ENCODE measurements around the gene PACRG.
"Not testable (repeated sequence)": the region's sequence is repeated elsewhere in the genome, so short reads cannot be mapped to it uniquely, and the experiment has no call there.

PACRG gene

DNA sequence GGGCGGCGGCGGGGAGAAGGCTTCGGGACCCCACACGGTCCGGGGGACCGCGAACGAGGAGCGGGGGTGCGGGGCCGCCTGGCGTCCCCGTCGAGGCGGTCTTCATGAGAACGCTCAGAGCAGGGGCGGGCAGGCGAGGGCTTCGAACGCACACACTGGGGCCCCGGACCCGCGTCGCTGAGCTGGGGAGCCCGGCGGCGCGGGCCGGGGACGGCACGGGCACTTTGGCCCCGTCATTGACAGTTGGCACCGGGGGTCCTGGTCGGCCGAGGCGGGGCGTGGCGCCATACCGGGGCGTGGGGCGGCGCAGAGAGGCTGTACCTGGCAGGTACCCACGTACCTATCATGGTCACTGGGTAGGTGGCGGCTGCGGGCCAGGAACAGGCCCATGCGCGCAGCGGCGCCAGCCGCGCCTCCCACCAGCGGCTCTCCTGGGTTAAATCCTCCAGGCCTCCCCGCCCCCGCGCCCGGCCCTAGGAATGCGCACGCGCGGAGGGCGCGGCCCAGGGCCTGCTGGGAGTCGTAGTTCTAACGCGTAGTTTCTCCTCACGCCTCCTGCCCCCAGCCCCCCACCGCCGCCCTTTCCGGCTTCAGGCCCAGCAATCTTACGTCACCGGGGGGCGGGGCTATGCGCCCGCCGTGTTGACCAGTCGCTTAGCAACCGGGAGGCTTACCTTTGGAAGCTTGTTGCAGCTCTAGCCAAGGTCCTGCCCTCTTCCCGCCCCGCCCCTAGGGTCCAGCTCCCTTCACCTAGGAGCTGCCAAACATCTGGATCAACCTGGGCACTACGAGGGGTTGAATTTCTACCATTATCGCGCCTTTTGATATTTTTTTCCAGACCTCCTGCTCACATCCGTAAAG, at the start of gene PACRG, which contains the start of gene PRKN:
TSS of gene PACRG (plus strand) at position 653 of the 861 bp plus-strand sequence.
TSS of gene PRKN (minus strand) at position 445 of the 861 bp plus-strand sequence.
- DNase-seq (ENCODE audit: low spot score) = peak; percentile 99

DNA sequence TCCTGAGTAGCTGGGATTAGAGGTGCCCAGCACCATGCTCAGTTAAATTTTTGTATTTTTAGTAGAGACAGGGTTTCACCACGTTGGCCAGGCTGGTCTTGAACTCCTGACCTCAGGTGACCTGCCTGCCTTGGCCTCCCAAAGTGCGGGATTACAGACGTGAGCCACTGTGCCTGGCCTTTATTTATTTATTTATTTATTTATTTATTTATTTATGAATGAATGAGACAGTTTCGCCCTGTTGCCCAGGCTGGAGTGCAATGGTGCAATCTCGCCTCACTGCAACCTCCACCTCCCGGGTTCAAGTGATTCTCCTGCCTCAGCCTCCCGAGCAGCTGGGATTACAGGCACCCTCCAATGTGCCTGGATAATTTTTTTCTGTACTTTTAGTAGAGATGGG, 48.9 kb upstream of the PACRG start:
- DNase-seq (ENCODE audit: low spot score) = not testable (repeated sequence)

DNA sequence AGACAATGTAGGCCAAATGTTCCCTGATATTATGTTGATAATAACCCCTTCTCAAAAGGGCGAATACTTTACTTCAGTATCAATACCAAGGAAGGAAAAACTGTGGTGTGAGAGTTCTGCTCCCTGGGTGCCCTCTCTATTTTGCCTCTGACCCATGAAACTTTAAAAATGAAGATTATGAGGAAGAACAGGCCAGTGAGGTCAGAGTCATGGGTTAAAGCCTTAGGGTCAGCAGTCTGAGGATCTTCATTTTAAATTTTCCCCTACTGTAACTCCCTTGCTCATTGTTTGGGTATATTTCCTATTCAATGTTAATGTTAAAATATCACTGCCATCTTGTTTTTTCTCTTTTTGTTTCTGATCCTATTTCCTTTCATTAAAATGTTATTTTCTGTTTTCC, 48.1 kb upstream of the PACRG start:
- DNase-seq (ENCODE audit: low spot score) = no peak

DNA sequence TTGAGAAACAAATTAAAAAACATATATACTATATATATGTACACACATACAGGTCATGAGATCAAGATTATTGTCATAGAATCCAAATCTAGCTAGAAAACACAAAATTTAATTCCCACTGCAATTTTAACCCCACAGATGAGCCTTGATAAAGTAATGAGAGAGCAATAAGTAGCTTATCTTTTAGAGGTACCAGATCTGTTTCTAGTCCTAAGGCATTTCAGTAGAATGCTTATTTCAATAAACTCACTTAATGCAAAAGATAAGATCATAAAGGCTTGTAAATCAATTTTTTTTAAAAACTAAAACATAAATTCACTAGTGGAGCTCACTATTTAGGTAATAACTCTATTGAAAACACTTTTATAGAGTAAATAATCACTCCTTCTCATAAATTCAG, 47.4 kb upstream of the PACRG start:
- no peak for DNase-seq (ENCODE audit: low spot score)

DNA sequence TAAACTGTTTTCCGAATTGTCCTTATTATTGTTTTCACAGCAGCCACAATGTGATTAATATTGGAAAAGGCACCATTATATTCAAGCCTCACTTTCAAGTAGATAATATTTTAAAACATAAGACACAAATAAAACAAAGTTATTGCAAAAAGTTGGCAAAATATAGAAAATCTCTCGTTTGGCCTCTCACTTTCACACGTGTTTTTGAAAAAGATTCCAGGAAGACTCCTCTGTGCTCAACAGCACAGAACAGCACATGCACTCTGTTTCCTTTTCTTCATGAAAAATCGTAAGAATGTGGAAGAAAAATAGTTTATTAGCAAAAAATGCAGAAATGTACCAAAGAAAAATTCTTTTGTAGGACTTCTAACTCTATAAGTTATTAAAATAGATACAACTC, 46.9 kb upstream of the PACRG start:
- DNase-seq (ENCODE audit: low spot score) = no peak

DNA sequence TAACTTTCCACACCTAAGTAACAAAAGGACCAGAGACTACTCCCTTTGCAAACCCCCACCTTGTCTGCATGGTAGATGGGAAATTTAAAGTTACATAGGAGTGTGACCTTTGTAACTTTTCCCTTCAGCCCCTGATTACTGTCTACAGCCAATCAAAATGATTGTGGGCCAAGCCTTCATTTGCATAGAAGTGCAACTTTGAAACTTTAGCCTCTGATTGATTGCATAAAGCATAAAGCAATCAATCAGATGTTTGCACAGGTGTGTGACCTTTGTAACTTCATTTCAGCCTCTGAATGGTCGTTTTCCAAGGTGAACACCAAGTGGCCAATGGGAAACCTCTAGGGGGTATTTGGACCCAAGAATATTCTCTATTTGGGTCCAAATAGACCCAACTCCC, 46.3 kb upstream of the PACRG start:
- DNase-seq (ENCODE audit: low spot score) = no peak

DNA sequence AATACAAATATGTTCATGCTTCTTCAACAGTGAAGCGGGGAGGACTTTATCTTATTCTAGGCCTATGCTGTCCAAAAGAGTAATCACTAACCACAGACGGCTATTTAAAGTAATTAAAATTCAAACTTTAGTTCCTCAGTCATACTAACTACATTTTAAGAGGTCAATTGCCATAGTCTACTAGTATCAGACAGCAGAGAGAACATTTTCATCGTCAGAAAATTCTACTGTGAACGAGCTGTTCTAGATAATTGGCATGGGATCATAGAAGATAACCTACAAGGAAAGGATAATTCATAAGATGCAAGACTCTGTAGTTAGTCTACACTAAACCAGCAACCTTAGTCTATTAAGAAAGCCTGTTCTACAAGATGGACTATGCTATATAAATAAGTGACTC, 44.6 kb upstream of the PACRG start:
- DNase-seq (ENCODE audit: low spot score) = no peak

DNA sequence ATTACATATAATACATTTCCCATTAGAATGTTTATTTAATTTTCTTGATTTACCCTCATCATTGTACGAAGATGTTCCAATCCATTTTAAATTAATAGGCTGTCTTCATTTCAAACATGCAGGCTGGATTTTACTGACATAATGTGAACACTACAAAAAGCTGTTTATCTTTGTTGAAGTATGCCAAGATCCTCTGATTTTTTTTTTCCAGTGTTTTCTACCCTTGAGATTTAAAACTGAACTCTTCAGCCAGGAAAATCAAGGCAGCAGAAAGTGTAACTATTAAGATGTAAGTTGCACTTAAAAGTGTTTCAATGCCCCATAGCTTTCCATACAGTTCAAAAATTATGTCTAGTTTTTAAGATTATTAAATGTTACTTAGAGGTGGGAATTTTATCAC, 43.7 kb upstream of the PACRG start:
- DNase-seq (ENCODE audit: low spot score) = no peak

DNA sequence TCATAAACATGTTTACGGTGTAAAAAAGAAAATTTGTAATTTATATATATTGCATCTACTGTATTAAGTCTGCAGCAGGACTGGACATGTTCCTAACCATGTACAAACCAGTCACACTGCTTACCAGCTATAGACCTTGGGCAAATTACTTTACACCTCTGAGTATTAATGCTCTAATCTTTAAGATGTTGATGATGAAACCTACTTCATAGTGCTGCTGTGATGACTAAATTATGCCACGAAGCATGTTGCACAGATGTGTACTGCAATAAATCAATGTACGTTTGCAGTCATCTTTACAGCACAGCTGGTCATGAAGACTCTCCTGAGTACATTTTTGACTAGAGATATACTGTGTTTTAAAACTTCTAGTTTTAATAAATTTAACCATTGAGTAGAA, 42.8 kb upstream of the PACRG start:
- DNase-seq (ENCODE audit: low spot score) = no peak

DNA sequence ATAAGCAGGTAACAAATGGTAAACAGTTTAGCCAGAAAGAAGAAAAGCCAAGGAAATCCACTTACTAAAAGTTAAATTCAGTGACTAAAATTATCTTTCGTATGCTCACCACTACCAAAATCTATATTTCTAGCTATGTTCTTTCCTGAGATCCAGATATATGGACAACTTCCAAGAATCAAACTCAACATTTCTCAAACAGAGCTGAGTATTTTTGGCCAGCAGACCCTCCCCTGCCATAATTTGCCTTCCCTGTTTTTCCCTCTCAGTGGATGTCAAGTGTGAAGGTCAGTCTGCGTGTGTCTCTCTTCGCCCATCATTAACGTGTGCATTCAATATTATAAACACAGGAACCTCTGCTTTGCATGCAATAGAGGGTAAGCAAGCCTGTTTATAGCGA, 42.2 kb upstream of the PACRG start:
- DNase-seq (ENCODE audit: low spot score) = no peak

DNA sequence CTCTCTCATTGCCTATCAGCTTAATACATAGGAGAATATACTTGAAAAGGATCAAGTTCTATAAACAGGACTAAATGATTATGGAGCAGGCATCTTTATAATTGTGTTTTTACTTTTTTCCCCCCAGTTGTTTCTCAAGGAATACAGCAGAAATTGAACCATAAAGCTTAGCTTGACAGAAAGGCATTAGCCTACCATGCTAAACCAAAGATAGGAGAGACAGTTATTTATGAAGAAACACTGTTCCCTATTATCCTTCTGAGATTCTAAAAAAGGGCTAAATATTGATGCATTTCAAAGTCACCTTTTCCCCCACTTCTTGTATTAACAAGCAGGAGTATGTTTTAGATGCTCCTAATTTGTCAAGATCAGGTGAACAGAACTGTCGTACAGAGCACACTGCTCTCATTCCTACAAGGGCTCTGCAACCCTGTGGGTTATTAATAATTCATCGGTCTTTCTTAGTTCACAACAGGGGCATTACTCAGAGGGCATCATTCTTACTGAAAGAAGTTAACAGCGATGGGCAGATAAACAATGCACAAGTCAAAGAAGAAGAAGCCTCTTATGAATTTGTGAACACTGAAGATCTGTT, 38.9 kb upstream of the PACRG start:
- no peak for DNase-seq (ENCODE audit: low spot score)

DNA sequence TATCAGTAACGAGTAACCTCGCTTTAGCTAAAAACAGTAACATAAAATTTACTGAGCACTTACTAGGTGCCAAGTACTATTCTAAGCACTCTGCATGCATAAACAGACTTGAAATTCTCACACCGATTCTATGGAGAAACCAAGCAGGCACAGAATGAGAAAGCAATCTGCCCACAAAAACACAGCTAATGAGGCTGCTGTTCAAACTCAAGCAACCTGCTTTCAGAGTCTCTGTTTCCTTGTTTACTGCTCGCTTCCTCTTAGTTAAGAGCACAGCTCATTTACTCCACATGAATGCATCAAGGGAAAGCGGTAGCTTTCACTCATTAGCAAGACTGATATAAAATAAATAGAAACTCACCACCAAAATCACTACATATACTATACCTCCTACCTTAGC, 37.6 kb upstream of the PACRG start:
- no peak for DNase-seq (ENCODE audit: low spot score)

DNA sequence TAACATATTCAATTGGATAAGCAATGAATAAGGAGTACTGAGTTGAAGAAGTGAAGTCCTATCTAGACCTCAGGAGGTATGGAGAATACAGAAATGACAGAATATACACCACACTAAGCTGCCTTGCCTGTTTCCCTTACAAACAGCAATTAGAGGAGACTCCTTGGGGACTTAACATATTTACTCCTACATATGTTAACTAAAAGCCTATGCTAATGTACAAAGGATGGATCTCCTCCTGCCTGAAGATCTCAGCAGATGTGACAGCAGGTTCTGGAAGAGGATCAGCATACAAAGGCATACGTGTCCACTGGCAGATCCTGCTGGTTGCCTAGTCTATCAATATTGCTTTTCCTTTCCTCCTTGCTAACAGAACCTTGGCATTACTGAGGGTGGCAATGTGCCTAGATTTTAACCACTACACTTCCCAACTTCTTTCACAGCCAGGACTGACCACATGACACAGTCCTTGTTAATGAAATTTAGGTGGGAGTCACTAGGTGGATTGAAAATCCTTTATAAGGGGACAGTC, 29.8 kb upstream of the PACRG start:
- no peak for DNase-seq (ENCODE audit: low spot score)

DNA sequence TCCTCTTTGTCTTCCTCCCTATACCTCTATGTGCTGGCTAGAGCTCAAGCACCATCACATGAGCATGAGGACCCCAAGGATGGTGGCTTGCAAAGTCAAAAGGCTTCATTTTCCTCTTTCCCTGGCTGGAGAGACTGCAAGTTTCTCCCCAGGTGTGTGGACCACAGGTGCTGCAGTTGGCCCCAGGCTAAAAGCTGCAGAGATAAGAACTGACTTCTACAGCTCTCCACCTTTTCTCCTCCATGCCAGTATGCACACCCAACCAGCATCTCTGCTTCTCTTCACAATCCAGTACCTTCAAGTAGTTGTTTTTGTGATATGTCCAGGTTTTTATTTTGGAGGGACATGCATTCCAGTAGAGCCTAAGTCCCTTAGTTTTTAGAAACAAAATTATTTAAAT, 29.3 kb upstream of the PACRG start:
- no peak for DNase-seq (ENCODE audit: low spot score)

DNA sequence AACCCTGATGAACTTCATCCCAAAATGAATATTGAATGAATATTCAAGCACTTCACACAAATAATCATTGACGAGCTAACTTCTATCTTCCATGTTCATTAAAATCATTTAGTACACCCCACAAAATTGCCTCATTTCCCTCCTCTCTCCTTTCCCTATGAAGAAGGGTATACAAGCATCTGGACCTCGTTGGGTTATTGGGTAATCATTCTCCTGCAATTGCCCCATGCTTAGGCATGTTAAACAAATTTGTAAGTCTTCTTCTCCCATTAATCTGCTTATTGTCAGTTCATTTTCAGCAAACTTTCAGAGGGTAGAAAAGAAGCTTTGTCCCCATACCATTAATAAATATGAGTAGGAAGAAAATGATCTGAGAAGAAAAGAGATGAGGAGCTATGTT, 27.8 kb upstream of the PACRG start:
- no peak for DNase-seq (ENCODE audit: low spot score)

DNA sequence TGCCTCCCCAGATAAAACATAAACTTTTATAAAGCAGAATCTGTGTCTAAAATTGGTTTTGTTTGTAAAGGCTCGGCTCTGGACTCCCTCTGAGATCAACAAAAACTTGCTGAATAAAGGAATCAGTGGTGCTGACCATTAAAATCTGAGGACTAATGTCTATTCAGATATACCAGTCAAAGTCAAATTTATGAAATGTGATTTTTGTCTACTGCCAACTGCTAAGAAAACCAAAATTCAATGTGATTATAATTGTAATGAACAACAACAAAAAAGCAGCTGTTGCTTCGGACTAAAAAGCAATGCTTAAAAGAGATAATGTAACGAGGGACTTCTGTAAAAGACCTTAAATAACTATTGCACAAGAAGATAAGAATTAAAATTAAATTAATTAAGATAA, 26.8 kb upstream of the PACRG start:
- DNase-seq (ENCODE audit: low spot score) = no peak

DNA sequence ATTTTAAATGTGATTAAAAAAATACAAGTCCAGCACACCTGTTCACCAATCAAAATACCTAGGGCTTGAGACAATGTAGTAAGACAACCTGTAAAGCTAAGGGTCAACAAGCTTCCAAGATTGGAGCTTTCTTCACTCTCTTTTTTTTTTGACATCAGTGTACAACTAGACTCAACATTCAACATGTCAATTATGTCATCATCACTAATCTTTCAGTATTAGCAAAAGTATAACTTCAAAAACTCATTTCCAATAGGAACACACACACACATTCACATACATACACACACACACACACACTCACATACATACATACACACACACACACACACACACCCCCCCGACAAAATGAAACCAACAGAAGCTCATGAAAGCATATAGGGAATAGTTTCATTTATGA, 26.2 kb upstream of the PACRG start:
- DNase-seq (ENCODE audit: low spot score) = no peak

DNA sequence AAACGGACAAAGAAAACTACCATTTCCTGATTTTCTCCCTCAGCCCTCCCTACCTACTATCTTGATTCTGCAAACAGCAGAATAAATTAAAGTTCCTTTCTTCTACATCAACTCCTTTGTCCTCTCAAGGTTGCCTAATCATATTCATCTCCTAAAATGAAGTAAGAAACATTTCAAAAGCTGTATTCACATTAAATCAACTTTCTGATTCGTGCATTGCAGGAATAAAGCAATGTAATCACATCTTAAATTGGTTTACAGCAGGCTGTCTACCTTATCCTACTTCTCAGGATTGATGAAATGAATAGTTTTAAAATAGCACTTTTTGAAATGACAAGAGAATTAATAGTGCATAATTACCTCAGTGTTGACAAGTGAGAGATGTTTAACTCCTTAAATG, 25.3 kb upstream of the PACRG start:
- DNase-seq (ENCODE audit: low spot score) = no peak

DNA sequence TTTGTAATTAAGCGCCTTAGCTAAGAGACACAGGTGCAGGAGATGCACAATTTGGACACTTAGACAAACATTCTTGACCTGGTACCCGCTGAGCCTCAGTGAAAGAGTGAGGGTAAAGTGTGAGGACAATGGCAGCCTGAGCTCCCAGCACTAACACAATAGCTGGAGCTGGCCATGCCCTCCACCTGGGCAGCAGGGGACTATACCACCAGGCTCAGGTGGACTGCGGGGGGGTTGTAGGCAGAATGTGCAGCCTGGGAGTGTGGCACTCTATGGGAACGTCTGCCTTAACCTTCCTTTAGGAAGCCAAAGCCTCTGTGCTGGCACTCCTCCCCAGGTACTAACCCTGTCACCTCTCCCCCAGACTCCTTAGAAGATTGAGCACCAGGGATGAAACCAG, 23.8 kb upstream of the PACRG start:
- no peak for DNase-seq (ENCODE audit: low spot score)

DNA sequence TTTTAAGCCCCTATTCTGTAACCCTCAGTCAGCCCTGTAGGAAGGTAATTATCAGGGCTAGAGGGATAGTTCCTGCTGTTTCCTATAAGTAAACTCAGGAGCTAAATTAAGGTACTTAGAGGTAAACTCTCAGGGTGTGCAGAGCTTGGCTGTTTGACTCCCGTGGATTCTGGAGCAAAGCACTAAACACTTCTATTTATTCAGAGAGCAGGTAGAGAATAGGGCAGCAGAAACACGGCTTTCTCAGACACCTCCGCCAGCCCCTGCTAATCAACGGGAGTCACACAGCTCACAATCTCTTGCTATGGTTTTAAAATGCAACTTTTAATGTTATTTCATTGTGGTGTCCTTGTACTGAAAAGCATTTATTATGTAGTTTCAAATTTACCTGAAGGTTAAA, 22.0 kb upstream of the PACRG start:
- no peak for DNase-seq (ENCODE audit: low spot score)

DNA sequence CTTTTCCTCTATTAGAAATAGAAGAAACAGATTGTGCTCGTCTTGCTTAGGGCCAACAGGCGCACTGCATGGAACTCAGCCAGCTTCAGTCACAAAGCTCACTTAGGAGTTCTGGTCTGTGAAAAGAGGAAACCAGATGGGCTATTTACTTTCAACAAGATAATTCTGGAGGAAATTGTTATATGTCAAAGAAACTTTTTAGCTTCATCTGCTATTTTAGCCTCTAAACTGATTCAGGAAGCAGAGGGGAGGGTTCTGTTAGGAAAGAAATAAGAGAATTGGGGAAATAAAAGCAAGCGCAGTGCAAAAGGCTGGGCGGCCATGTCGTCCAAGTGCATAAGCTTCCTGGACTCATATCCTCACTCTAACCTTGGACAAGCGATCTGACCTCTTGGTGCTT, 21.5 kb upstream of the PACRG start:
- no peak for DNase-seq (ENCODE audit: low spot score)

DNA sequence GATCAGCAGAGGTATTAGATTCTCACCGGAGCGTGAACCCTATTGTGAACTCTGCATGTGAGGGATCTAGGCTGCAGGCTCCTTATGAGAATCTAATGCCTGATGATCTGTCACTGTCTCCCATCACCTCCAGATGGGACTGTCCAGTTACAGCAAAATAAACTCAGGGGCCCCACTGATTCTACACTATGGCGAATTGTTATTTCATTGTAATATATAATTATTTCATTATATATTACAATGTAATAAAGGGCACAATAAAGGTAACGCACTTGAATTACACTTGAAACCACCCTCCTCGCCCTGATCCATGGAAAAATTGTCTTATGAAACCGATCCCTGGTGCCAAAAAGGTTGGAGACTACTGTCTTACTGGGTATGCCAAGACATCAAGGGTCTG, 18.8 kb upstream of the PACRG start:
- no peak for DNase-seq (ENCODE audit: low spot score)

DNA sequence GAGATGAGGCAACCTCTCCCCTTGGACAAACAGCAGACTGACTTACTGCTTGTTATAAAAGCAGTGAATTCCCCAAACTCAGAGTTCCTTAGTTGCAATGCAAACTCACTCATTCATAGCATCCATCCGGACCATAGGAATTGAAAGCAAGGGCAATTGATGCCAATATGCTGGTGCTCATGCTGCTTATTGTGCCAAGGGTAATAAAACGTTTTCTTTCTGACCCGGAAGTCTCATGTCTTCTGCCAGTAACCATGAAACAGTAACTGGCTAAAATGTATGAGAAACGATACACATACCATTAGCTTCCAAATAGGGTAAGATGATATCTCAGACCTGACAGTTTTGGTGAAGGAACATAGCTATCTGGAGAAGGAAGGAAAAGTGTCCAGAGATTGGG, 18.3 kb upstream of the PACRG start:
- no peak for DNase-seq (ENCODE audit: low spot score)

DNA sequence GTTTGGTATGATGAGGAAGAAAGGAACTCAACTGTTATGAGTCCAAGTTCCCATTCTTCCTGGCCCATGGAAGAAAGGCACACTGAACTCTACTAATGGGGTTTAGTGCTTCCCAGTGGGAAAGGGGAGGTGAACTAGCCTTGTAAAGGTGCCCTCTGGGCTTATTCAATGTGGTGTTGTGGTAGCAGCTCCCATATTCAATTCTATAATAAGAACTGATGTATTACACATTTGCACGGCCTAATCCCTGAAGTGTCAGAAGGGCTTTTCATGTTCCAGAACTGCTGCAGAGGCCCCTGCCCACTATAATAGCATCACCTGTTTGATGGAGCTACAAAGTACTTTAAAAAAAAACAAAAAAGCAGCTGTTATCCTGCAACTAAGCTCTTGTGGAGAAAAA, 17.4 kb upstream of the PACRG start:
- DNase-seq (ENCODE audit: low spot score) = no peak

Data from AG08395 (cell line).